ENCODE data around the gene ZNF133.

The ZNF133 gene

GRCh38 chr20:18259730-18260129 lies 28.6 kb upstream of the ZNF133 start:
- no peak for TF ChIP-seq EZH2phosphoT487 (IDR thresholded peaks at IDR 0.05; ENCODE audit: low read length)
- TF ChIP-seq EZH2 (optimal IDR thresholded peaks at IDR 0.05; ENCODE audit: low read depth, low read length) = no peak
- TF ChIP-seq CTCF (IDR thresholded peaks at IDR 0.05; ENCODE audit: low read length) = no peak
- Histone ChIP-seq H3K27ac (ENCODE audit: low read length) (no peak overlapping the region), H3K79me2 (ENCODE audit: low read length) (no peaks in the 10 kb centered on the region), H3K27me3 (replicated peaks; ENCODE audit: insufficient read depth, low read length) (no peaks in the 10 kb centered on the region), H3K9me2 (replicated peaks; ENCODE audit: insufficient read depth, low read length) (no peaks in the 10 kb centered on the region), H3K36me3 (replicated peaks; ENCODE audit: insufficient read depth, low read length) (no peaks in the 10 kb centered on the region), H2AFZ (ENCODE audit: low read length) (no peak overlapping the region), H3K9ac (ENCODE audit: low read length) (no peak overlapping the region), H4K20me1 (ENCODE audit: insufficient read depth, low read length) (no peaks in the 10 kb centered on the region), H3K4me1 (ENCODE audit: low read length) (no peaks in the 10 kb centered on the region), H3F3A (ENCODE audit: insufficient read depth, low read length) (no peaks in the 10 kb centered on the region), H3K4me3 (ENCODE audit: low read length) (no peak overlapping the region), H3K4me2 (ENCODE audit: low read depth, low read length) (no peak overlapping the region), H3K9me3 (replicated peaks; ENCODE audit: insufficient read depth, low read length) (no peaks in the 10 kb centered on the region)
- no peak for DNase-seq

- Histone ChIP-seq H3K27me3 (replicated peaks; ENCODE audit: insufficient read depth, low read length) (no peaks in the 10 kb centered on the region), H3K4me3 (ENCODE audit: low read length) (no peak overlapping the region), H3K79me2 (ENCODE audit: low read length) (no peaks in the 10 kb centered on the region), H3K9me3 (replicated peaks; ENCODE audit: insufficient read depth, low read length) (no peaks in the 10 kb centered on the region), H3K9me2 (replicated peaks; ENCODE audit: insufficient read depth, low read length) (no peaks in the 10 kb centered on the region), H3K4me2 (ENCODE audit: low read depth, low read length) (no peak overlapping the region), H3F3A (ENCODE audit: insufficient read depth, low read length) (no peaks in the 10 kb centered on the region), H3K27ac (ENCODE audit: low read length) (no peak overlapping the region), H3K9ac (ENCODE audit: low read length) (no peak overlapping the region), H2AFZ (ENCODE audit: low read length) (no peak overlapping the region), H4K20me1 (ENCODE audit: insufficient read depth, low read length) (no peaks in the 10 kb centered on the region), H3K36me3 (replicated peaks; ENCODE audit: insufficient read depth, low read length) (no peaks in the 10 kb centered on the region), H3K4me1 (ENCODE audit: low read length) (no peaks in the 10 kb centered on the region)
- DNase-seq = no peak
- TF ChIP-seq EZH2 (optimal IDR thresholded peaks at IDR 0.05; ENCODE audit: low read depth, low read length) (no peak), EZH2phosphoT487 (IDR thresholded peaks at IDR 0.05; ENCODE audit: low read length) (no peak), CTCF (IDR thresholded peaks at IDR 0.05; ENCODE audit: low read length) (no peak)
These were observed 24.6 kb upstream of the ZNF133 start for GRCh38 chr20:18263723-18264122.

GRCh38 chr20:18265441-18265840 lies 22.9 kb upstream of the ZNF133 start:
- H3K27ac ChIP-seq (ENCODE audit: low read length) = no peak overlapping the region
- no peak for DNase-seq
- H3K36me3 ChIP-seq (replicated peaks; ENCODE audit: insufficient read depth, low read length) = no peaks in the 10 kb centered on the region
- H3K4me3 ChIP-seq (ENCODE audit: low read length) = no peak overlapping the region
- no peaks in the 10 kb centered on the region for H3K27me3 ChIP-seq (replicated peaks; ENCODE audit: insufficient read depth, low read length)
- H3K79me2 ChIP-seq (ENCODE audit: low read length) = no peaks in the 10 kb centered on the region
- H3K4me1 ChIP-seq (ENCODE audit: low read length) = peaks cover 6% of the 10 kb centered on the region
- no peaks in the 10 kb centered on the region for H3F3A ChIP-seq (ENCODE audit: insufficient read depth, low read length)
- TF ChIP-seq EZH2 (optimal IDR thresholded peaks at IDR 0.05; ENCODE audit: low read depth, low read length) = no peak
- no peak for TF ChIP-seq CTCF (IDR thresholded peaks at IDR 0.05; ENCODE audit: low read length)
- no peak for TF ChIP-seq EZH2phosphoT487 (IDR thresholded peaks at IDR 0.05; ENCODE audit: low read length)
- no peak overlapping the region for H3K9ac ChIP-seq (ENCODE audit: low read length)
- no peaks in the 10 kb centered on the region for H4K20me1 ChIP-seq (ENCODE audit: insufficient read depth, low read length)
- H3K9me2 ChIP-seq (replicated peaks; ENCODE audit: insufficient read depth, low read length) = no peaks in the 10 kb centered on the region
- H2AFZ ChIP-seq (ENCODE audit: low read length) = no peak overlapping the region
- H3K4me2 ChIP-seq (ENCODE audit: low read depth, low read length) = no peak overlapping the region
- no peaks in the 10 kb centered on the region for H3K9me3 ChIP-seq (replicated peaks; ENCODE audit: insufficient read depth, low read length)

Measured in MM.1S (cell line).